ENCODE data around the gene MYZAP. TPM values are rescaled to one million over a fixed set of nuclear protein-coding genes. Genes with fewer than 3 reads are reported as not detected.

Gene MYZAP
- total and polyA plus RNA-seq, 2 of the 4 experiments (the other 2 are of a cell fraction) = not detected

DNA sequence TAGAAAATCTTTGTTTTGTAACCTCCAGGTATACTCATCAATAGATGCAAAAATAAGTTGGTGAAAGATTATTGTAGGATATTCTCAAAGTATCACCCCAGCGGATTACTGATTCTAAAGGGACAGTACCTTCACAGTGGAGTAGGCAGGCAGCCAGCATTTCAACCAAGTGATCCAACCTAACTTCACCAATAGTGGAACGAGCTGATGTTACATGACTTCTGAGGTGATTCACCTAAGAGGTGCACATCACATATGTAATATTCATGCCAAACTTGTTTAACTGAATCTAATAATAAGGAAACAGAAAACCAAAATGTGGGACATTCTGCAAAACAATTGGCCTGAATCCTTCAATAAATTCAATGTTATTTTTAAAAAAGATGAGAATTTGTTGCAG, 14.3 kb downstream of the MYZAP start:
- Histone ChIP-seq H3K36me3 (ENCODE audit: control insufficient read depth, insufficient read depth, low read length) (no peaks in the 10 kb centered on the region), H2AK9ac (replicated peaks; ENCODE audit: low read depth, low read length, poor library complexity) (no peak overlapping the region), H4K5ac (ENCODE audit: low read depth, low read length) (no peak overlapping the region), H2BK120ac (ENCODE audit: low read depth, low read length) (no peak overlapping the region), H3K4me3 (ENCODE audit: insufficient read depth, low read depth, low read length) (no peak overlapping the region), H3K27me3 (ENCODE audit: control insufficient read depth, insufficient read depth, low read length) (peaks cover 12% of the 10 kb centered on the region), H2AFZ (replicated peaks; ENCODE audit: low read length, poor library complexity) (no peak overlapping the region), H2BK5ac (ENCODE audit: low read depth, low read length, poor library complexity, severe bottlenecking) (no peak overlapping the region), H2BK20ac (ENCODE audit: low read depth, low read length) (no peak overlapping the region), H3K27ac (ENCODE audit: insufficient read depth, low read length) (no peak overlapping the region), H3K56ac (ENCODE audit: extremely low read depth, insufficient read depth, low read length) (no peak overlapping the region), H3K4me1 (ENCODE audit: control insufficient read depth, insufficient read depth, low read length) (no peaks in the 10 kb centered on the region), H4K8ac (ENCODE audit: low read depth in 2 of 2, low read length in 2 of 2) (no peak overlapping the region), H3K9ac (ENCODE audit: low read depth, low read length) (no peak overlapping the region), H2BK15ac (ENCODE audit: low read depth, low read length) (no peak overlapping the region), H3K79me1 (ENCODE audit: low read depth in 1 of 2, low read length in 2 of 2) (no peaks in the 10 kb centered on the region), H4K91ac (ENCODE audit: insufficient read depth, low read depth, low read length) (no peak overlapping the region), H4K20me1 (ENCODE audit: insufficient read depth, low read length) (no peaks in the 10 kb centered on the region), H3K9me3 (ENCODE audit: control insufficient read depth, insufficient read depth, low read length) (no peaks in the 10 kb centered on the region), H3K23ac (ENCODE audit: low read depth, low read length) (no peak overlapping the region), H3K9me1 (ENCODE audit: insufficient read depth, low read length) (no peaks in the 10 kb centered on the region), H2AK5ac (ENCODE audit: low read depth, low read length) (no peak overlapping the region), H3K18ac (ENCODE audit: low read depth, low read length) (no peak overlapping the region), H3K14ac (replicated peaks; ENCODE audit: low read depth, low read length) (no peak overlapping the region), H3K4ac (ENCODE audit: low read depth, low read length) (no peak overlapping the region), H3K4me2 (ENCODE audit: low read depth, low read length) (no peak overlapping the region)
- DNase-seq (no peak), ATAC-seq (ENCODE audit: low read depth) (no peak)
- dilution Hi-C loops (cut with HindIII; ENCODE audit: low sequenced_read_pairs, unreplicated experiment) (no loop called here), in situ Hi-C loops (cut with MboI; ENCODE audit: low sequenced_read_pairs) (no loop called here), intact Hi-C loops (cut with micrococcal nuclease) (no loop called here)
- ChIA-PET POLR2A (ENCODE audit: unreplicated experiment) (no interaction called here), CTCF (interaction anchor here (0.6 kb wide), 1 partner anchor 750 kb away, joined by 3 read pairs; no protein-coding TSS in a partner anchor)
- no CpG with 5 or more reads among the region's 2 CpGs for WGBS, 2 experiments (ENCODE audit: extremely low coverage in 2 of 2, insufficient read length in 1 of 2)
- TF ChIP-seq MAZ (IDR thresholded peaks at IDR 0.05; ENCODE audit: borderline replicate concordance, low read depth, low read length) (no peak), BHLHE40 (IDR thresholded peaks at IDR 0.05; ENCODE audit: low read depth, low read length) (no peak), CHD1 (IDR thresholded peaks at IDR 0.05; ENCODE audit: low read depth, low read length) (no peak), FOS (IDR thresholded peaks at IDR 0.05; ENCODE audit: low read depth, low read length) (no peak), NFE2L2 (IDR thresholded peaks at IDR 0.05; ENCODE audit: low read depth, low read length) (no peak), SMC3 (IDR thresholded peaks at IDR 0.05; ENCODE audit: low read depth, low read length) (no peak), RCOR1 (IDR thresholded peaks at IDR 0.05; ENCODE audit: insufficient replicate concordance, low read length) (no peak), RAD21 (IDR thresholded peaks at IDR 0.05; ENCODE audit: low read length) (no peak), MXI1 (IDR thresholded peaks at IDR 0.05; ENCODE audit: borderline replicate concordance, low read depth, low read length) (no peak), MAFK (IDR thresholded peaks at IDR 0.05; ENCODE audit: low read depth, low read length) (no peak), POLR2A (IDR thresholded peaks at IDR 0.05; ENCODE audit: low read depth, low read length) (no peak), CEBPB (IDR thresholded peaks at IDR 0.05; ENCODE audit: low read depth, low read length) (no peak), RFX5 (IDR thresholded peaks at IDR 0.05; ENCODE audit: low read depth, low read length) (no peak)
- TF ChIP-seq, protein P1, sequence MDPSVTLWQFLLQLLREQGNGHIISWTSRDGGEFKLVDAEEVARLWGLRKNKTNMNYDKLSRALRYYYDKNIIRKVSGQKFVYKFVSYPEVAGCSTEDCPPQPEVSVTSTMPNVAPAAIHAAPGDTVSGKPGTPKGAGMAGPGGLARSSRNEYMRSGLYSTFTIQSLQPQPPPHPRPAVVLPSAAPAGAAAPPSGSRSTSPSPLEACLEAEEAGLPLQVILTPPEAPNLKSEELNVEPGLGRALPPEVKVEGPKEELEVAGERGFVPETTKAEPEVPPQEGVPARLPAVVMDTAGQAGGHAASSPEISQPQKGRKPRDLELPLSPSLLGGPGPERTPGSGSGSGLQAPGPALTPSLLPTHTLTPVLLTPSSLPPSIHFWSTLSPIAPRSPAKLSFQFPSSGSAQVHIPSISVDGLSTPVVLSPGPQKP (IDR thresholded peaks at IDR 0.05; ENCODE audit: borderline replicate concordance, low read depth, low read length) = no peak
- TF ChIP-seq, protein P2, sequence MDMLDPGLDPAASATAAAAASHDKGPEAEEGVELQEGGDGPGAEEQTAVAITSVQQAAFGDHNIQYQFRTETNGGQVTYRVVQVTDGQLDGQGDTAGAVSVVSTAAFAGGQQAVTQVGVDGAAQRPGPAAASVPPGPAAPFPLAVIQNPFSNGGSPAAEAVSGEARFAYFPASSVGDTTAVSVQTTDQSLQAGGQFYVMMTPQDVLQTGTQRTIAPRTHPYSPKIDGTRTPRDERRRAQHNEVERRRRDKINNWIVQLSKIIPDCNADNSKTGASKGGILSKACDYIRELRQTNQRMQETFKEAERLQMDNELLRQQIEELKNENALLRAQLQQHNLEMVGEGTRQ (IDR thresholded peaks at IDR 0.05; ENCODE audit: low read depth, low read length) = no peak
- TF ChIP-seq, protein P3, sequence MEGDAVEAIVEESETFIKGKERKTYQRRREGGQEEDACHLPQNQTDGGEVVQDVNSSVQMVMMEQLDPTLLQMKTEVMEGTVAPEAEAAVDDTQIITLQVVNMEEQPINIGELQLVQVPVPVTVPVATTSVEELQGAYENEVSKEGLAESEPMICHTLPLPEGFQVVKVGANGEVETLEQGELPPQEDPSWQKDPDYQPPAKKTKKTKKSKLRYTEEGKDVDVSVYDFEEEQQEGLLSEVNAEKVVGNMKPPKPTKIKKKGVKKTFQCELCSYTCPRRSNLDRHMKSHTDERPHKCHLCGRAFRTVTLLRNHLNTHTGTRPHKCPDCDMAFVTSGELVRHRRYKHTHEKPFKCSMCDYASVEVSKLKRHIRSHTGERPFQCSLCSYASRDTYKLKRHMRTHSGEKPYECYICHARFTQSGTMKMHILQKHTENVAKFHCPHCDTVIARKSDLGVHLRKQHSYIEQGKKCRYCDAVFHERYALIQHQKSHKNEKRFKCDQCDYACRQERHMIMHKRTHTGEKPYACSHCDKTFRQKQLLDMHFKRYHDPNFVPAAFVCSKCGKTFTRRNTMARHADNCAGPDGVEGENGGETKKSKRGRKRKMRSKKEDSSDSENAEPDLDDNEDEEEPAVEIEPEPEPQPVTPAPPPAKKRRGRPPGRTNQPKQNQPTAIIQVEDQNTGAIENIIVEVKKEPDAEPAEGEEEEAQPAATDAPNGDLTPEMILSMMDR (conservative IDR thresholded peaks at IDR 0.05; ENCODE audit: low read depth, low read length) = no peak
- no TSS peak for BruUV-seq (replicated peaks)
